Measurements from ENCODE around the gene FNDC3A.

DNA sequence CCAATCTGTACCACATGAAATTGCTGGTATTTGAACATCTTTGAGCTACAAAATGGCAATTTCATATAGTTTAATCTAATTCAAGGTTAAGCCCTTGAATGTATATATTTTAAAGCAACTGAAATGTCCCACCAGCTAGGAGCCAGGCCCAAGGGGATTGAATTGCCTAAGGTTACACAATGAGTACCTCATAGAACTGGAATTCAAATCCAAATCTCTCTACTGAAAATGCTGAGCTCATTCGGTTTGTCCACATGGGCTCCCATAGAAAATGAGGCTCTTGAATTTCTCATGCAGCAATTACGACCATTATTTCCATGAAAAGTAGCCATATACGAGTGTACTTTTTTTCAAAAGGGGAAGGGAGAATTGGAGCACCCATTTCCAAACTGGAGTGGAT, 31.5 kb upstream of the FNDC3A start:
- TF ChIP-seq, protein P1, sequence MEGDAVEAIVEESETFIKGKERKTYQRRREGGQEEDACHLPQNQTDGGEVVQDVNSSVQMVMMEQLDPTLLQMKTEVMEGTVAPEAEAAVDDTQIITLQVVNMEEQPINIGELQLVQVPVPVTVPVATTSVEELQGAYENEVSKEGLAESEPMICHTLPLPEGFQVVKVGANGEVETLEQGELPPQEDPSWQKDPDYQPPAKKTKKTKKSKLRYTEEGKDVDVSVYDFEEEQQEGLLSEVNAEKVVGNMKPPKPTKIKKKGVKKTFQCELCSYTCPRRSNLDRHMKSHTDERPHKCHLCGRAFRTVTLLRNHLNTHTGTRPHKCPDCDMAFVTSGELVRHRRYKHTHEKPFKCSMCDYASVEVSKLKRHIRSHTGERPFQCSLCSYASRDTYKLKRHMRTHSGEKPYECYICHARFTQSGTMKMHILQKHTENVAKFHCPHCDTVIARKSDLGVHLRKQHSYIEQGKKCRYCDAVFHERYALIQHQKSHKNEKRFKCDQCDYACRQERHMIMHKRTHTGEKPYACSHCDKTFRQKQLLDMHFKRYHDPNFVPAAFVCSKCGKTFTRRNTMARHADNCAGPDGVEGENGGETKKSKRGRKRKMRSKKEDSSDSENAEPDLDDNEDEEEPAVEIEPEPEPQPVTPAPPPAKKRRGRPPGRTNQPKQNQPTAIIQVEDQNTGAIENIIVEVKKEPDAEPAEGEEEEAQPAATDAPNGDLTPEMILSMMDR (conservative IDR thresholded peaks at IDR 0.05), result no peak
- no peak for TF ChIP-seq EZH2 (IDR thresholded peaks at IDR 0.05; ENCODE audit: low read depth)

Data from PC-9 (cell line).